HL-60 (cell line): Measurements from ENCODE around the gene ADAT3.
"Not testable (repeated sequence)": the region's sequence is repeated elsewhere in the genome, so short reads cannot be mapped to it uniquely, and the experiment has no call there.

Experiments
- GABPA ChIP-seq: IDR thresholded peaks from 2 replicates; pipeline ENCODE4 v1.6.1; 2012; ENCODE audit warnings: low read depth
- POLR2AphosphoS5 ChIP-seq: IDR thresholded peaks from 2 replicates; pipeline ENCODE4 v1.6.1; 2012; ENCODE audit warnings: low read depth
- TF ChIP-seq, protein P1 (sequence below): IDR thresholded peaks from one replicate; pipeline ENCODE4 v1.5.1; 2011; ENCODE audit warnings: low read length, control low read depth, inconsistent platforms; ENCODE audit not compliant: insufficient read depth

DNA sequence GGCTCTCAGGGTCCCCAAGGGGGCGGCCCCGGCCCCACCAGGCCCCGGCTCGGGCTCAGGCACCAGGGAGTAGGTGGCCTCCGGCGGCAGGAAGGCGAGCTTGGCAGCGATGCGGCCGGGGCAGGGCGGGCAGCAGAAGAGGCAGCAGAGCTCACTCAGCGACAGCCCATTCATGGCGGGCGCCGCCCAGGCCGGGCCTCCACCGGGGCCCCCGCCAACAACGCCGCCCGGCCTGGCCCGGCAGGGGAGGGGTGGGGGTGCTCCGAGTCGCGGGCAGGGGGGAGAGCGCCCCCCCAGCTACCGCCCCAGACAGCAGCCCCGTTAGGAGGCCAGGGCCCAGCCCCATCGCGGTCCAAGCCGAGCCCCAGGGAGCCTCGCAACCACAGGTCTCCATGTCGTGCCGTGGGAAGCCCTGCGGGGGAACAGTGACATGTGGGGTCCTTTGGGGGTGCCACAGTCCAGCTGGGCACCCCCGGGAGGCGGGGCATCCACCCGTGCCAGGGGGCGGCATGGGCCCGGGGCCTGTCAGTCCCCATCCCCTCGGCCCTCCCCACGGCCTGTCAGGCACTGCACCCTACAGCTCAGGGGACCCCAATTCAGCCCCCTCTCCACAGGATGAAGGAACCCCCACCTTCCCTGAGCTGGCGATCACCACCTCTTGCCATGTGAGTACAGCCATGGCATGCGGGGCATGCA lies 23.7 kb upstream of the ADAT3 start:
- TF ChIP-seq, protein P1, sequence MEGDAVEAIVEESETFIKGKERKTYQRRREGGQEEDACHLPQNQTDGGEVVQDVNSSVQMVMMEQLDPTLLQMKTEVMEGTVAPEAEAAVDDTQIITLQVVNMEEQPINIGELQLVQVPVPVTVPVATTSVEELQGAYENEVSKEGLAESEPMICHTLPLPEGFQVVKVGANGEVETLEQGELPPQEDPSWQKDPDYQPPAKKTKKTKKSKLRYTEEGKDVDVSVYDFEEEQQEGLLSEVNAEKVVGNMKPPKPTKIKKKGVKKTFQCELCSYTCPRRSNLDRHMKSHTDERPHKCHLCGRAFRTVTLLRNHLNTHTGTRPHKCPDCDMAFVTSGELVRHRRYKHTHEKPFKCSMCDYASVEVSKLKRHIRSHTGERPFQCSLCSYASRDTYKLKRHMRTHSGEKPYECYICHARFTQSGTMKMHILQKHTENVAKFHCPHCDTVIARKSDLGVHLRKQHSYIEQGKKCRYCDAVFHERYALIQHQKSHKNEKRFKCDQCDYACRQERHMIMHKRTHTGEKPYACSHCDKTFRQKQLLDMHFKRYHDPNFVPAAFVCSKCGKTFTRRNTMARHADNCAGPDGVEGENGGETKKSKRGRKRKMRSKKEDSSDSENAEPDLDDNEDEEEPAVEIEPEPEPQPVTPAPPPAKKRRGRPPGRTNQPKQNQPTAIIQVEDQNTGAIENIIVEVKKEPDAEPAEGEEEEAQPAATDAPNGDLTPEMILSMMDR, result not testable (repeated sequence)
- not testable (repeated sequence) for TF ChIP-seq POLR2AphosphoS5, GABPA
